Epidermal melanocyte (primary cell): ENCODE measurements around the gene TRIM74.
"Not testable (repeated sequence)": the region's sequence is repeated elsewhere in the genome, so short reads cannot be mapped to it uniquely, and the experiment has no call there.

ENCODE experiments used
- DNase-seq: peaks from one replicate; pipeline ENCODE4 v3.0.0; 2011; ENCODE audit warnings: low spot score; ENCODE audit not compliant: insufficient read length

TRIM74 gene

DNA sequence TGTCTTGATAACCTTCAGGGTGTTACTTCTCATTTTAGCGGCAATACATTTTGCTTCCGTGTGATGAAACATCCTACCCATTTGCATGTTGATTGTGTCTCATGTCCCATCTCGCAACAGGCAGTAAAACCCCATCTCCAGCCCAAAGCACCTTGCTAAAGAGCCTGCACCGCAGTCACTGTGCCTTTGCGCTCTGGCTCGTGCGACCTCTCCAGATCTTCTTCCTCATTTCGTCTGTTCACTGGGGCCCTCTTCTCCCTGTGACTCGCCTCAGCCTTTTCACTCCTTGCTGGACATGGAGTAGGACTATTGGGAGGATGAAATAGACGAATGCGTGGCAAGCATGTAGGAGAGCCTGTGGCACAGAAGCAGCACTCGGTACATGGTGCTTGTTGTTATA lies 57.9 kb downstream of the TRIM74 start:
- not testable (repeated sequence) for DNase-seq
